Left ventricle myocardium inferior (tissue), 1 donor: Measurements from ENCODE around the gene ALCAM. TPM values are rescaled to one million over a fixed set of nuclear protein-coding genes. Genes with fewer than 3 reads are reported as not detected.

ENCODE experiments used
- DNase-seq: peaks from one replicate; pipeline ENCODE4 v3.0.0-alpha.2; 2020
- H3K27ac ChIP-seq: fragments of 200-600 bp; replicated peaks from 2 replicates; pipeline ENCODE4 v1.8.0; 2021
- H3K27me3 ChIP-seq: fragments of 200-600 bp; 2 replicates; pipeline ENCODE4 v1.8.0; 2021; ENCODE audit warnings: low read depth
- H3K36me3 ChIP-seq: fragments of 200-600 bp; 2 replicates; pipeline ENCODE4 v1.8.0; 2021
- H3K4me1 ChIP-seq: fragments of 200-600 bp; 2 replicates; pipeline ENCODE4 v1.8.0; 2021
- H3K4me3 ChIP-seq: fragments of 200-600 bp; 2 replicates; pipeline ENCODE4 v1.8.0; 2021; ENCODE audit warnings: mild to moderate bottlenecking, moderate library complexity
- H3K9me3 ChIP-seq: fragments of 200-600 bp; replicated peaks from 2 replicates; pipeline ENCODE4 v1.8.0; 2021
- CTCF ChIP-seq: fragments of 200-600 bp; IDR thresholded peaks from 2 replicates; pipeline ENCODE4 v1.8.0; 2021; ENCODE audit warnings: antibody characterized with exemption, mild to moderate bottlenecking, borderline replicate concordance
- intact Hi-C: fragments of 100-400 bp; cut with micrococcal nuclease; formaldehyde crosslinking; loops from one replicate; pipeline ENCODE4 v1.11.0; 2022
- total RNA-seq: library from RNA; stranded (reverse); fragmentation: NEBNext Ultra II Directional; extraction: Animal tissue kit (Norgen Biotek cat#: 25700); gene quantifications from one replicate; pipeline ENCODE4 v1.2.1, GENCODE V29; 2021
- donor health status: DM: no; HTN: yes; CAD: no; lungs with severe emphysema.

The ALCAM gene
- total RNA-seq, 1 donor from 2014 or later: 3.7 TPM

GRCh38 chr3:105394177-105394576 is 27.5 kb downstream of the ALCAM start:
- Histone ChIP-seq H3K36me3 (no peaks in the 10 kb centered on the region), H3K9me3 (peaks cover 35% of the 10 kb centered on the region), H3K4me1 (no peaks in the 10 kb centered on the region), H3K27me3 (no peaks in the 10 kb centered on the region), H3K27ac (no peak overlapping the region), H3K4me3 (no peak overlapping the region)
- no peak for TF ChIP-seq CTCF
- DNase-seq: no peak
- intact Hi-C loops: no loop called here

- H3K4me3 ChIP-seq: no peak overlapping the region
- no peak overlapping the region for H3K27ac ChIP-seq
- no peak for DNase-seq
- H3K36me3 ChIP-seq: no peaks in the 10 kb centered on the region
- intact Hi-C loops: no loop called here
- H3K4me1 ChIP-seq: no peaks in the 10 kb centered on the region
- TF ChIP-seq CTCF: no peak
- H3K9me3 ChIP-seq: peaks cover 1% of the 10 kb centered on the region
- no peaks in the 10 kb centered on the region for H3K27me3 ChIP-seq
These were observed 31.3 kb downstream of the ALCAM start for GRCh38 chr3:105397974-105398373.

GRCh38 chr3:105398437-105398836 is 31.7 kb downstream of the ALCAM start:
- no peak for DNase-seq
- no peak overlapping the region for H3K27ac ChIP-seq
- TF ChIP-seq CTCF: no peak
- no peaks in the 10 kb centered on the region for H3K36me3 ChIP-seq
- H3K4me1 ChIP-seq: no peaks in the 10 kb centered on the region
- no peaks in the 10 kb centered on the region for H3K27me3 ChIP-seq
- peaks cover 6% of the 10 kb centered on the region for H3K9me3 ChIP-seq
- H3K4me3 ChIP-seq: no peak overlapping the region
- intact Hi-C loops: no loop called here

- no peak for TF ChIP-seq CTCF
- no peak for DNase-seq
- Histone ChIP-seq H3K4me1 (no peaks in the 10 kb centered on the region), H3K27me3 (no peaks in the 10 kb centered on the region), H3K36me3 (no peaks in the 10 kb centered on the region), H3K27ac (no peak overlapping the region), H3K4me3 (no peak overlapping the region), H3K9me3 (peaks cover 12% of the 10 kb centered on the region)
- intact Hi-C loops: no loop called here
These were observed 32.4 kb downstream of the ALCAM start for GRCh38 chr3:105399062-105399461.

- peaks cover 18% of the 10 kb centered on the region for H3K9me3 ChIP-seq
- H3K4me1 ChIP-seq: no peaks in the 10 kb centered on the region
- no peak for DNase-seq
- no peaks in the 10 kb centered on the region for H3K27me3 ChIP-seq
- no peaks in the 10 kb centered on the region for H3K36me3 ChIP-seq
- intact Hi-C loops: no loop called here
- H3K4me3 ChIP-seq: no peak overlapping the region
- no peak overlapping the region for H3K27ac ChIP-seq
- TF ChIP-seq CTCF: no peak
These were observed 32.9 kb downstream of the ALCAM start for GRCh38 chr3:105399611-105400010.

GRCh38 chr3:105401254-105401653 is 34.5 kb downstream of the ALCAM start:
- Histone ChIP-seq H3K36me3 (no peaks in the 10 kb centered on the region), H3K9me3 (peaks cover 28% of the 10 kb centered on the region), H3K27me3 (no peaks in the 10 kb centered on the region), H3K4me3 (no peak overlapping the region), H3K27ac (no peak overlapping the region), H3K4me1 (no peaks in the 10 kb centered on the region)
- TF ChIP-seq CTCF: no peak
- intact Hi-C loops: no loop called here
- no peak for DNase-seq
